ENCODE data around the gene TTC3. TPM values are rescaled to one million over a fixed set of nuclear protein-coding genes. Genes with fewer than 3 reads are reported as not detected.

The TTC3 gene
- polyA plus RNA-seq (332 and 351 TPM in 2 replicates), polyA minus RNA-seq (1,130 and 1,254 TPM in 2 replicates)

GRCh38 chr21:37072988-37073416 is at the start of gene TTC3, which contains the start of gene PIGP:
Gene TTC3 (plus strand): TSS chr21:37073254. CDS start chr21:37087258, 14,004 bp downstream.
Gene PIGP (minus strand): TSS chr21:37073071. CDS start chr21:37072515, 556 bp downstream.
- Histone ChIP-seq H3F3A (ENCODE audit: insufficient read depth, low read length, poor library complexity, severe bottlenecking) (peaks cover 11% of the 10 kb centered on the region), H3K36me3 (ENCODE audit: insufficient read depth, low read length) (no peaks in the 10 kb centered on the region), H3K27ac (ENCODE audit: low read length) (peak within 1 kb of the TSS; percentile 99), H3K4me2 (ENCODE audit: low read length) (peak within 1 kb of the TSS; percentile 93), H3K79me2 (replicated peaks; ENCODE audit: insufficient read depth, low read length) (peaks cover 47% of the 10 kb centered on the region), H3K9ac (ENCODE audit: low read length) (peak within 1 kb of the TSS; percentile 99), H3K4me3 (ENCODE audit: low read length) (peak within 1 kb of the TSS; percentile 89), H3K9me2 (ENCODE audit: insufficient read depth, low read length) (no peaks in the 10 kb centered on the region), H3K27me3 (ENCODE audit: insufficient read depth, low read depth, low read length) (no peaks in the 10 kb centered on the region), H2AFZ (ENCODE audit: low read depth, low read length) (peak within 1 kb of the TSS; percentile 62), H3K9me3 (ENCODE audit: low read length) (no peaks in the 10 kb centered on the region), H4K20me1 (ENCODE audit: insufficient read depth) (peaks cover 4% of the 10 kb centered on the region)
- TF ChIP-seq POLR2AphosphoS5 (IDR thresholded peaks at IDR 0.05) (peak; percentile 75), TAF1 (IDR thresholded peaks at IDR 0.05; ENCODE audit: low read depth) (no peak), RAD21 (conservative IDR thresholded peaks at IDR 0.05) (no peak)

GRCh38 chr21:37026499-37026898 is 46.6 kb upstream of the TTC3 start:
- no peaks in the 10 kb centered on the region for H3K27me3 ChIP-seq (ENCODE audit: insufficient read depth, low read depth, low read length)
- peak overlapping the region; percentile 67 for H2AFZ ChIP-seq (ENCODE audit: low read depth, low read length)
- TF ChIP-seq REST (IDR thresholded peaks at IDR 0.05; ENCODE audit: borderline replicate concordance) (peak; percentile 79), POLR2AphosphoS5 (IDR thresholded peaks at IDR 0.05) (peak; percentile 44), SMC3 (conservative IDR thresholded peaks at IDR 0.05; ENCODE audit: poor library complexity) (peak; percentile 32), EP300 (conservative IDR thresholded peaks at IDR 0.05; ENCODE audit: poor library complexity, severe bottlenecking) (no peak), MXI1 (conservative IDR thresholded peaks at IDR 0.05; ENCODE audit: poor library complexity, severe bottlenecking) (no peak), RAD21 (conservative IDR thresholded peaks at IDR 0.05) (peak; percentile 17)
- H3K27ac ChIP-seq (ENCODE audit: low read length) = peak overlapping the region; percentile 65
- no peak overlapping the region for H3K4me3 ChIP-seq (ENCODE audit: low read length)
- H3K79me2 ChIP-seq (replicated peaks; ENCODE audit: insufficient read depth, low read length) = no peaks in the 10 kb centered on the region
- H3K36me3 ChIP-seq (ENCODE audit: insufficient read depth, low read length) = no peaks in the 10 kb centered on the region
- H3K9ac ChIP-seq (ENCODE audit: low read length) = peak overlapping the region; percentile 16
- H3K4me2 ChIP-seq (ENCODE audit: low read length) = no peak overlapping the region
- H3F3A ChIP-seq (ENCODE audit: insufficient read depth, low read length, poor library complexity, severe bottlenecking) = no peaks in the 10 kb centered on the region
- no peaks in the 10 kb centered on the region for H3K9me3 ChIP-seq (ENCODE audit: low read length)
- H3K9me2 ChIP-seq (ENCODE audit: insufficient read depth, low read length) = no peaks in the 10 kb centered on the region
- no peaks in the 10 kb centered on the region for H4K20me1 ChIP-seq (ENCODE audit: insufficient read depth)

GRCh38 chr21:37028570-37028969 is 44.5 kb upstream of the TTC3 start:
- H3K27ac ChIP-seq (ENCODE audit: low read length) = no peak overlapping the region

More at GRCh38 chr21:37028570-37028969, 44.5 kb upstream of the TTC3 start:
- no peaks in the 10 kb centered on the region for H4K20me1 ChIP-seq (ENCODE audit: insufficient read depth)
- H3K27me3 ChIP-seq (ENCODE audit: insufficient read depth, low read depth, low read length) = no peaks in the 10 kb centered on the region
- H3K9me2 ChIP-seq (ENCODE audit: insufficient read depth, low read length) = no peaks in the 10 kb centered on the region
- no peaks in the 10 kb centered on the region for H3K79me2 ChIP-seq (replicated peaks; ENCODE audit: insufficient read depth, low read length)
- H3K36me3 ChIP-seq (ENCODE audit: insufficient read depth, low read length) = no peaks in the 10 kb centered on the region
- H2AFZ ChIP-seq (ENCODE audit: low read depth, low read length) = no peak overlapping the region
- H3K4me2 ChIP-seq (ENCODE audit: low read length) = no peak overlapping the region
- TF ChIP-seq CTCF (IDR thresholded peaks at IDR 0.05; ENCODE audit: poor library complexity, severe bottlenecking) = peak; percentile 11
- TF ChIP-seq REST (IDR thresholded peaks at IDR 0.05; ENCODE audit: borderline replicate concordance) = no peak
- no peaks in the 10 kb centered on the region for H3K9me3 ChIP-seq (ENCODE audit: low read length)
- no peaks in the 10 kb centered on the region for H3F3A ChIP-seq (ENCODE audit: insufficient read depth, low read length, poor library complexity, severe bottlenecking)
- H3K9ac ChIP-seq (ENCODE audit: low read length) = no peak overlapping the region
- no peak overlapping the region for H3K4me3 ChIP-seq (ENCODE audit: low read length)

Data from neural cell (in vitro differentiated cells).